Neural progenitor cell (in vitro differentiated cells): ENCODE results near the gene RBM15B.

Source experiments
- CTCF ChIP-seq: fragments of 200-600 bp; sonication (generic); IDR thresholded peaks from 2 replicates; pipeline ENCODE4 v1.5.1; 2017; ENCODE audit warnings: antibody characterized with exemption, mild to moderate bottlenecking
- EZH2 ChIP-seq: fragments of 200-600 bp; sonication (generic); IDR thresholded peaks from 2 replicates; pipeline ENCODE4 v1.6.1; 2017; ENCODE audit warnings: antibody characterized with exemption, mild to moderate bottlenecking, moderate library complexity

GRCh38 chr3:51373658-51374421 is 17.2 kb upstream of the RBM15B start:
- no peak for TF ChIP-seq CTCF
- no peak for TF ChIP-seq EZH2
